COLO829 (cell line): ENCODE results near the gene AMBRA1.

Experiments used
- DNase-seq: peaks from one replicate; pipeline ENCODE4 v3.0.0; 2012; ENCODE audit warnings: low spot score

The AMBRA1 gene

DNA sequence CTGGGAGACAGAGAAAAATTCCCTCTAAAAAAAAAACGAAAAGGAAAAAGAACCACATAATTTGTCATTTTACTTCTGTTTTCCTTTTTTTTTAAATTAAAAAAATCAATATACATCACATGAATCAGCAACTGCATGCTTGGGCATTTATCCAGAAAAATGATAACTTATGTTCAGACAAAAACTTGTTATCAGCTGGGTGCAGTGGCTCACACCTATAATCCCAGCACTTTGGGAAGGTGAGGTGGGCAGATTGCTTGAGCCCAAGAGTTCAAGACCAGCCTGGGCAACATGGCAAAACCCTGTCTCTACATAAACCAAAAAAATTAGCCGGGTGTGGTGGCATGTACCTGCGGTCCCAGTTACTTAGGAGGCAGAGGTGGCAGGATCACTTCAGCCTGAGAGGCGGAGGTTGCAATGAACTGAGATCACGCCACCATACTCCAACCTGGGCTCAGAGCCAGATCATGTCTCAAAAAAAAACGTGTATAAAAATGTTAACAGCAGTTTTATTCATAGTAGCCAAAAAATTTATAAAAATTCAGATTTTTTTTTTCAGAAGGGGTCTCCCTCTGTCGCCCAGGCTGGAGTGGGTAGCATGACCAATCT lies 28.5 kb downstream of the AMBRA1 start:
- no peak for DNase-seq

DNA sequence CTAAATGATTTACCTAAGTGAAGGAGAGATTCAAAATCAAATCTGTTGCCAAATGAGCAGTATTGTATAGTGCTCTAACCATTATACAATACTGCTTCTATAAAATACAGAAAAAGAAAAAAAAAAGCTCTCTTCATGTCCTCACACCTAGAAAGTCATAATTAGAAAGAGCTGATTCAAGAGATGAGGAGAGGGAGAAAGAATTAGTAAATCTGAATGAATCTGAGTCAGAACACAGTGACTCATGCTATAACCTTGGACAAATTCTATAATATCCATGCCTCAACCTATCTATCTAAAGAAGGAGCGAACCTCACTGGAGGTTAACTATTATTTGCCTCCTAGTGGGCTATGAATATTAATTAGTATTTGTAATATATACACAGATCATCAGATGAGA lies 29.4 kb downstream of the AMBRA1 start:
- no peak for DNase-seq

DNA sequence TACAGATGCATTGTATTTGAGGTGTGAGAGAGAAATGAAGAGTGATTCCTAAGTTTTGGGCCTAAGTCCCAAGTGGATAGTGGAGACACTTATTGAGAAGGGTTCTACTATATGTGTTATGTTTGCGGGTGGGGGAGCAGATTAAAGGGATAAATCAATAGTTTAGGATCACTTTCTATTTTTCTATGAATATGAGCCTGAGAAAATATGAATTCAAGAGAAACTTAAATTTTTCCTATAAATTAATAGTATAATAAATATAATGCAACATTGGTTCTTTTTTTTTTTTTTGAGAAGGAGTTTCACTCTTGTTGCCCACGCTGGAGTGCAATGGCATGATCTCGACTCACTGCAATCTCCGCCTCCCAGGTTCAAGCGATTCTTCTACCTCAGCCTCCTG lies 31.3 kb downstream of the AMBRA1 start:
- no peak for DNase-seq

DNA sequence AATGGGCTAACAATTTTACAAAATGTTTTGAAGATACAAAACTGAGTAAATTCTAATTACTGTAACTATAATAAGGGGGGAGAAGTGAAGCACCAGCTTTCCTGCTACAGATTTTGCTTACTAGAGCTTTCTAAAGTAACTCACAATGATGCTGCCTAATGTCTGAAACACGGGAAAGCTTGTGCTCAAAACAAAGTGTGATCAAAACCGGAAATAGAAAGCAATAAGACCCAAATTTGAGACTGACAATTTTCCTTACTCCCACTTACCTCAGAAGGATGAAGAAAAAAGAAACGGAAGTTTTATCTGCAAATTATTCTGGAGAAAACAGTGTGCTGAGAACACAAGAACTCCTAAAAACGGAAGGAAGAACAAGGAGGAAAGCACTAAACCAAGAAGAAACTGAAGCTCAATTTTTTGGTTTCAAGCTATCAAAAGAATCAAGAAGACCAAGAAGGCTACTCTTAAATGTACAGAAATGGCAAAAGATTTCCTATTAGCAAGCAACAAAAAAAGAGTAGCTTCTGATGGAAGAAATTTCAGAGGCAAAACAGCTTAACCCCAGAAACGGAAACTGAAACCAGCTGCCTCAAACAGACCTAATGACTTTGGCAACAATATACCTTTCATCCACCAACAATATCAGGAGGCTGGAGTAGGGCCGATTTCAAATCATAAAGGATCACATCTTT lies 33.4 kb downstream of the AMBRA1 start:
- no peak for DNase-seq

DNA sequence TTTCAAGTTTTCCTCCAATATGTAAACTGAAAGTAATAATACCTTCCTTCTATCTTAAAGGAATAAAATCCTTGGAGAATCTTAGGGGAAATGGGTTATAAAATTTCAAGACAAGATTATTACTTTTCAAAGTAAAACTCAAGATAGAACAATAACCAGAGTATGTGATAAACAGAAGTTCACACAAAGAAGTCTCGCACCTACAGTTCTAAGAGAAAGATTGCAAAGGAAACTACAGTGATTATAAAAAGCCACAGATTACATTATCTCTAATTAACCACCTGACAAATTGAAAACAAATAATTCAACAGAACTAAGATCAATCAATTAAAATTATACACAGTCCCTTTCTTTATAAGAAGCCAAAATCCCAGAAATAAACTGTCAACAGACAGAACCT lies 34.0 kb downstream of the AMBRA1 start:
- DNase-seq = no peak

DNA sequence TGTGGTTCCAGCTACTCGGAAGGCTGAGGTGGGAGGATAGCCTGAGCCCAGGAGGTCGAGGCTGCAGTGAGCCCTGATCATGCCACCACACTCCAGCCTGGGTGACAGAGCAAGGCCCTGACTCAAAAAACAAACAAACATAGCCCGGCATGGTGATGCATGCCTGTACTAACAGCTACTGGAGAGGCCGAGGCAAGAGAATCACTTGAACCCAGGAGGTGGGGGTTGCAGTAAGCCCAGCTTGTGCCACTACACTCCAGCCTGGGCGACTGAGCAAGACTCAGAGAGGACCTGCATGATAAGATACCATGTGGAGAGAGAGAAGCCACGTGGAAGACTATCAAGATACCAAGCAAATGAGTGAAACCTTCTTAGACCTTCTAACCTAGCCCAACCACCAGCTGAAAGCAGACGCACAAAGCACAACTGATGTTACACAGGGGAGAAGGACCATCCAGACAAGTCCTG lies 36.1 kb downstream of the AMBRA1 start:
- no peak for DNase-seq

DNA sequence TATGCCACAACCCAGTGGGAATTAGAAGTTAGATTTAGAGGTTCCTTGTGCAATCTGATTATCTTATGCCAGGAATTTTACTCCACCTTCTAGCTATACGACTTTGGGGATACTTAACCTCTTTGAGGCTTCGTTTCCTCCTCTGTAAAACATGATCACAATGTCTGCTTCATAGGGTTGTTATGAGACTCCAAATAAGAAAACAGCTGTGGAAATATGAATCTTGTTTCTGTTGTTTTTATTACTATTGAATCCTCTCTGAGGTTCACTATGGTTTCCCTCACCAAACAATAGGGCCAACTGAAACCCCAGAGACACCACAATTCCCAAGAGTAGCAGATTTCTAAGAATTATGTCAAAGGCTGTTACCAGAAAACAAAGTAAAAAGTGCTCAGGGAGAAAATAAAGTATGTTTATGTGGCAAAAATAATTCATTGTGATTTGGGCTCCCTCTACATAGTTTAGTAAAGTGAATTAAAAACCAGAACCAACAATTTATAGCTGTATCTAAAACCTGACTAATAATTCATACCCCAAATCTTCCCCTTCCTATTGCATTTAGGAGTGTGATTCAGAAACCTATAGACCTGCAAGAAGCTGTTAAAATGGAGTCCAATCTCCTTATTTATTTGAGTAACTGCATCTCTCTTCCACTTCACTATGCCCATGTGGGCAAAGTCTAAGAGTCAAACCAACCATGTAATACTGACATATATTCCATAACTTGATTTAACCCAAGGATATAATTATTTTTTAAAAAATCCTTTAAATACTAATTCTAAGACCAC lies 38.4 kb downstream of the AMBRA1 start:
- DNase-seq = no peak

DNA sequence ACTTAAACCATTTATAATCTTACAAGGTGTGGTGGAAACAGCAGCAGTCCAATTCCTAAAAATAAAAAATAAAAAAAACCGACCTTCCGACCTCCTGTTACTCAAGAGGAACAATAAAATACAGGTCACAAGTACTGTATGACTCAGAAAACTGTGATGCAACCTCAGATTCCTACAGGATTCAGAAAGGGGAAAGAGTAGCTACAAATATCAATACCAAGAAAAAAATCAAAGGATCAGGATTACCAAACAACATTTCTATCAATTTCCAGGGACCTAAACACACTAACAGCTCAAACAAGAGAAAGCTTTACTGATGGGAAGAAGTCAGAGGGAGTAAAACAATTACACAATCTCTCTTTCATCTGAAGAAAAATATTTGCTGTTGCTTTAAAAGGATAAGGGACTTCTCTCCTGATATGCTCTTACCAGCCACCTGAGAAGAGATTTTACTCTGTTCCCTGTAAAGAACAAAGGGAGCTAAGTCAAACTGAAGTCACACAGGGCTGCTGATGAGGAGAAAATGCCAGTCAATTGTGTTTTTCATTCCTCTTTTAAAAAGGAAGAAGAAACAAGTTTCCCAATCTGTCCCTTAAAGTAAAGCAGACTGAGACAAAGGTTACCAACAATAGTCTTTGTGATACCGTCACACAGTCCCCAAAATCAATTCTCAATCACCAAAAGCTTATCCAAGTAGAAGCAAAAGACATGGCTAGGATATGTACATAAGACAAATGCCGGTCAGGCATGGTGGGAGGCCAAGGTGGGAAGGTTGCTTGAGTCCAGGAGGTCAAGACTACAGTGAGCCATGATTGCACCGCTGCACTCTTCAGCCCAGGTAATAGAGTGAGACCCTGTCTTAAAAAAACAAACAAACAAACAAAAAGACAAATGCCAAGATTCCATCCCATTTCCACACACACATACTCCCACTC lies 39.3 kb downstream of the AMBRA1 start:
- peak; percentile 53 for DNase-seq

DNA sequence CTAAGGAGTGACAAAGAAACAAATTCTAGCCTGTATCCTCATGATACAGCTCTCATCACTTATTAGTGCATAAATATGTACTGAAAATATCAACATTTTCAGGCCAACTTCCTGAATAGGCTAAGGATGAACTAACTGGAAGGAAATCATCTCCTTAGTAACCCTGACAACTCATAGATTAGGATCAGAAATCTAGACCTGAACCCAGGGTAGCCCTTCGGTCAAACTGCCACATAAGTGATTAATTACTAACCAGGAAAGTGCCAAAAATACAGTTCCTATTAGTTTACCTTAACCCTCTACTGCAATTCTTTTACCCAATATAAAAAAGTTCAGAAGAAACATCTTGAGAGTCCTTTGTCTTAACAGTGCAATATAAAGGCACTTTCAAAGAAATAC lies 40.0 kb downstream of the AMBRA1 start:
- DNase-seq = no peak

DNA sequence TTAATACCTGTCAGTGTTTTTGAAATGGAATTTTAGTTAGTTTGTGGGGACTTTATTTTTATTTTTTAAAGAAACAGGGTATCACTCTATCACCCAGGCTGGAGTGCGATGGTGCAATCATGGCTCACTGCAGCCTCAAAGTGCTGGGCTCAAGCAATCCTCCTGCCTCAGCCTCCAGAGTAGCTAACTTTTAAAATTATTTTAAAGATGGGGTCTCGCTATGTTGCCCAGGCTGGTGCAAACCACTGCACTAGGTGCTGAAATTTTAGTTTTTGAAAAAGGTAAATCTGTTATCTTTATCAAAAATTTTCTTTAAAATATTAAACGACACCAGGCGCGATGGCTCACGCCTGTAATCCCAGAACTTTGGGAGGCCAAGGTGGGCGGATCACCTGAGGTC lies 42.6 kb downstream of the AMBRA1 start:
- DNase-seq = no peak

DNA sequence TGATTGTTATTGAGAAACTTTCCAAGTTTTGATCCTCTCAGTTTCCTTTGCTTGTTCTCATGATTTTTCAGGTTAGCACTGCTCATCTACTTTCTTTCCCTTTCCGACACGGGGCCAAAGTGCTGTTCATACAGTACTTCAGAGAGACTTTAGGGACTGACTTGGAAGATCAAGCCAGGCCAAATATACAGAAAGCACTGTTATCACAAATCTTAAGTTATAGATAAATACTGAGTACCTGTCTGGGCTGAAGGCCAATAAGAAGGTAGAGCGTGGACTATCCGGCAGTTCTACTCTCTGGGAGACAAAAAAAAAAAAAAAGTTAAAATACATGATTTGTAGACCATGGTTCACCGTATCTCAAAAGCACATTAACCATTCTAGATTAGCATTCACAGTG lies 46.2 kb downstream of the AMBRA1 start:
- DNase-seq = no peak

DNA sequence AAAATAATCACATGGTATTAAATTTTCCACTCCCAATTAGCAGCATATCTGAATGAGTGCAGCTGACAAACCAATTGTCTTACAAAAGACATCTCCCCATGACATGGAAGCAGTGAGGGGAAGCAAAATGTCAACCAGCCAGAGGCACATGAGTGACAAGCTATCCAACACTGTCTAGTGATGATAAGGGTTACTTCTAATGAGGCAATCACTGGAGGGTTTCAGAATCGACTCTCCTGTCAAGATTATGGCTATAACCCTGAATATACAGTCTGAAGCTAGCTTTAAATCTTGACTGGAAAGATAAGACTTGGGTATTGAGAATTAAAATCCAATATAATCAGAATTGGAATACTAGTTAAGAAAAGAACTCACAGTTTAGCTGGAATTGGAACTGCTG lies 50.3 kb downstream of the AMBRA1 start:
- no peak for DNase-seq

DNA sequence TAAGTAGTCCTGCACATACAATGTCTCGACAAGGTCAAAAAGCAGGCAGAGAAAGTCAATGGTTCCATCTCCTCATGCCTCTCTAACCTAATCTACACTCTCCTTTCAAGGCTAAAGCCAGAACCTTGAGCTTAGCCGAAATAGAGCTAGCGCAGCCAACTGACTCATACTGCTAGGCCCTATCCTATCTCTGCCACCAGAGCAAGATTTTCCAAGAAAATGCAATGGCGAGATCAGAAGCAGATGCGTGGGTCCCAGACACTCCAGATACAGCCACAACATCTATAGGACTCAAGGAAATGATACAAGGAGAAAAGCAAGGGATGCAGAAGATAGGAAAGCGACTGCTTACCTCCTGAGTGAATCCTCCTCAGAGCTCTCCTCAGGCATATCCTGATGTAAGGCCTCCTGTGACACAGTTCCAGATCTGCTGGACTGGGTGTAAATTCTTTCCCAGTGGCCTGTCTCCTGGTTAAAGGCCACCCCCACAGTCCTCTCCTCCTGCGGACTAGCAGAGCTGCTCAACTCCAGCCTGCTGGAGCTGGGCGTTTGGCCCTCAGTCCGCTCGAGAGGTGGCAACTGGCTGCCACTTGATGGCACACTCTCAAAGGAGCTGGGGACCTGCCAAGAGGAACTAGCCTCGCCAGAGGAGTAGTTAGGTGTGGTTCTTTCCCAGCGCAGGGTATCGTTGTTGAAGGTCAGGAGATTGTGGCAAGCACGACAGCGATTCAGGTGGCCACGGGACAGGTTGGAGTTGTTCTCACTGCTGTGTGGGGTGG lies 52.0 kb downstream of the AMBRA1 start:
- DNase-seq = no peak

DNA sequence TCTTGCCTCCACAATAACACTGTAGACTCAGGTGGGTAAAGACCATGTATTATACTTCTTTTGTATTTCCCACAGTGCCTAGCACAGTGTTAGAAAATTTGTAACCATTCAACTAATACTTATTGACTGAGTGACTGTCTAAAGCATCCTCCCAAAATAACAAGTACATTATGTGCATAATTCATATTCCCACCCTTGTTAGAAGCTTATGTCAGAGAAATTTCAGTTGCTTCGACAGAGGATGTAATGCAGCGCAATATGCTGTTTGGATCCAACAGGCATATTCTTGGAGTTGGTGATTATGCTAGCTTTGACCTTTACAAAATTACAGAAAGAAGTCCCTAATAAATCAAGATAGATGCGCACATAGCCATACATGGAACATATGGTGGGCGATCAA lies 53.0 kb downstream of the AMBRA1 start:
- no peak for DNase-seq

DNA sequence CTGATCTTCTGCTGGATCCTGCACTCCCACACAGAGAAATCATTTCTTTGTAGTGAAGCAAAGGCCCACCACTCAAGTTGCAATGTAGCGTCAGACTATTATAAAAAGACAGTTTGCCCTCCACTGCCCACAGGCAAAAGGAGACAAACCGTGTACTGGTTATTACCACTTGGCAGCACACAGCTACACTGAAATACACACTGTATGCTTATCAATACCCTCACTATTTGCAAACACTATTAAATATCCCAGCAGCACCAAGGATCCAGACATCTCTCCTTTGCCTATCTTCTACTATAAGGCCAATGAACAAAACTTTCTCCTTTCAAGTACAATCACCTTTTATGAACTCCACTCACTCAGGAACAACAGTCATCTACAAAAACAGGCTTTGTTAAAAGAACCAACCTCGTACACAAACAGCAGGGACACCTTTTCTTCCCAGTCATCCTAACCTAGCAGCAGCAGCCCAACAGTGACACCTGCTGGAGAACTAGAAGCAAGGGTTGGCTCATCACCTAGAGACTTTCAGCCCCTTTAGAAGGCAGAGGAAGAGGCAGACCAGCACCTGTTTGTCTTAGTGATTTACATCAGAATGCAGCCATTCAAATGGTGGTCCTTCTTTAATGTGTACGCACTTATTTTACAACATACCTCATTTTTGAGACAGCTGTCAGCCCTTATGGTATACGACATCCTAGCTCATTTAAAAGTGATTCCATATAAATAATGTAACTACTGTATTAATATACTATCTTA lies 56.1 kb downstream of the AMBRA1 start:
- peak; percentile 69 for DNase-seq

DNA sequence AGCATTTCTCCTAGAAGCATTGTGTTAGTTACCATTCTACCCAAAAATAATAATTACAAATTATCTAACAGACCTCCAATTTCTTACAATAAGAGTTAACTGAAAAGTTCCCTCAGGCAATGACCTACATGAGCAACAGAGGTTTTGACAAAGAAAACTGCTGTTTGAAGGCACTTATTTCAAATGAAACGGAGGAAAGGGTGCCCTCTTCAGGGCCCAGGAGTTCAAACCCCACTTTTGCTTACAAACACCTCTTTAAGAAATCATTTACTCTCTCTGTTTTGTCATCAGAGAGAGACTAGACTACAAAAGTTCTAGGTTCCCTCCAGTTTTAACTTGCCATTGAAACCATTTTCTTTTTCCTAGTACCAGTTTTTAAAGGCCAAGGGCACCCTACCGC lies 56.7 kb downstream of the AMBRA1 start:
- DNase-seq = no peak

DNA sequence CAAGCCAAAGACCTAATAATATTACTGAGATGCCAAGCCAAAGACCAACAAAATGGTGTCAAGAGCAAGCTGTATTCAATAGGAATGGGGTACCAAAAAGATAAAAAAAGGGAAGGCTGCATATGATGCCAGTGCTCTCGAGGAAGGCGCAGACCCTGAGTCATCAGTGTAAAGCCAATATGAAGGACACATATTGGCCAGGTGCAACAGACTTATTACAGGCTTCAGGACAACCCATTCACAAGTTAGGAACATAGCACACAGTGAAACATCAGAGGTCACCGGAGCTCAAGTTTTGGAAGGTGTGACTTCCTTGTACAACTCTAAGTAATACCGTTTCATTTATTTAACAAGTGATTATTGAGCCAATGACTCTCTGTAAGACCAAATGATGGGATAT lies 58.1 kb downstream of the AMBRA1 start:
- no peak for DNase-seq

DNA sequence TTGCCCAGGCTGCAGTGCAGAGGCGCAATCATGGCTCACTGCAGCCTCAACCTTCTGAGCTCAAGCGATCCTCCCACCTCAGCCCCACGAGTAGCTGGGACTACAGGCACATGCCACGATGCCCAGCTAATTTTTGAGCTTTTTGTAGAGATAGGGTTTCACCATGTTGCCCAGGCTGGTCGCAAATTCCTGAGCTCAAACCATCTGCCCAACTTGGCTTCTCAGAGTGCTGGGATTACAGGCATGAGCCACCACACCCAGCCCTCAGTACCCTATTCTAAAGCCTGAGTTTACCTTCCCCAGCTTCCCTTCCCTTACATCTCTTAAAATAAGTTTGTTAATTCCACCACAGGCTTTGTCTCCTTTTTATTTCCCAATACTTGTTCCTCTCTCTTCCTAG lies 59.1 kb downstream of the AMBRA1 start:
- no peak for DNase-seq

DNA sequence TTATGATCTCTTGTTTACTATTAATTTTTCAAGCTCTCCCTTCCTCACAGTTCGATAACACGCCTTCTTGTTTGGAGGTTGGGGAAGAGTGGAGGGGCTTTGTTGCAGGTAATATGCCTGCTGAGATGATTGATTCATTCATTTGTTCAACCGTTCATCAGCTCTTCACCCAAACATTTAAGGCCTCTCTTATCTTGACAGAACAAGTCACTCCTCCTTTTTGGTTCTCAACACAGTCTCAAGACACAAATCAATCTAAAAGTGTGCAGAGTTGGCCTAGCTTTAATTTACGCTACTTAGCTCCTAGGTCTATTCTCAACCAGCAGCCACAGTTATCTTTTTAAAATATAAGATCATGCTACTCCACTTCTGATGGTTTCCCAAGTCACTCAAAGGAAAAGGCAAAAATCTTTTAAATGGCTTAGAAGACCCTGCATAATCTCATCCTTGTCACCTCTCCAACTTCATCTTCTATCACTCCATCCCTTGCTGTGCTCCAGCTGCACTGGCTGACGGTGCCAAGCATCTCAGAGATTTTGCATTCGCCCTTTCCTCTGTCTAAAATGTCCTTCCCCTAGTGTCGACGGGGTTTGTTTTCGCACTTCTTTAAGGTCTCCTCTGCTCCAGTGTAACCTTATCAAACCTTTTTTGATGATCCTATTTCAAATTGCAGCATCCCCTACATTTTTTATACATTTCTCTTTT lies 60.3 kb downstream of the AMBRA1 start:
- DNase-seq = no peak
